Fibroblast of lung (primary cell): ENCODE results near the gene STARD13.

Experiments
- EZH2 ChIP-seq: IDR thresholded peaks from 2 replicates; pipeline ENCODE4 v1.5.1; 2012; ENCODE audit warnings: low read length, control low read depth, mild to moderate bottlenecking; ENCODE audit errors: missing control alignments
- TF ChIP-seq, protein P1 (sequence below), 2 donors: IDR thresholded peaks in 1 of 2; conservative IDR thresholded peaks in 1 of 2; 1 replicate in 1 of 2; 2 replicates in 1 of 2; pipeline ENCODE4 v1.5.1; 2011 to 2012; ENCODE audit warnings: low read length in 2 of 2, control low read depth in 1 of 2, inconsistent platforms in 1 of 2, low read depth in 1 of 2, mild to moderate bottlenecking in 1 of 2

- TF ChIP-seq, protein P1, sequence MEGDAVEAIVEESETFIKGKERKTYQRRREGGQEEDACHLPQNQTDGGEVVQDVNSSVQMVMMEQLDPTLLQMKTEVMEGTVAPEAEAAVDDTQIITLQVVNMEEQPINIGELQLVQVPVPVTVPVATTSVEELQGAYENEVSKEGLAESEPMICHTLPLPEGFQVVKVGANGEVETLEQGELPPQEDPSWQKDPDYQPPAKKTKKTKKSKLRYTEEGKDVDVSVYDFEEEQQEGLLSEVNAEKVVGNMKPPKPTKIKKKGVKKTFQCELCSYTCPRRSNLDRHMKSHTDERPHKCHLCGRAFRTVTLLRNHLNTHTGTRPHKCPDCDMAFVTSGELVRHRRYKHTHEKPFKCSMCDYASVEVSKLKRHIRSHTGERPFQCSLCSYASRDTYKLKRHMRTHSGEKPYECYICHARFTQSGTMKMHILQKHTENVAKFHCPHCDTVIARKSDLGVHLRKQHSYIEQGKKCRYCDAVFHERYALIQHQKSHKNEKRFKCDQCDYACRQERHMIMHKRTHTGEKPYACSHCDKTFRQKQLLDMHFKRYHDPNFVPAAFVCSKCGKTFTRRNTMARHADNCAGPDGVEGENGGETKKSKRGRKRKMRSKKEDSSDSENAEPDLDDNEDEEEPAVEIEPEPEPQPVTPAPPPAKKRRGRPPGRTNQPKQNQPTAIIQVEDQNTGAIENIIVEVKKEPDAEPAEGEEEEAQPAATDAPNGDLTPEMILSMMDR (conservative IDR thresholded peaks at IDR 0.05 in 1 of 2, IDR thresholded peaks at IDR 0.05 in 1 of 2; ENCODE audit: low read depth in 1 of 2, low read length in 2 of 2), result no peak
- no peak for TF ChIP-seq EZH2
Observed at GRCh38 chr13:33087091-33087490, 198.5 kb downstream of the STARD13 start.
